ENCODE measurements around the gene NAP1L1.
"Not testable (repeated sequence)": the region's sequence is repeated elsewhere in the genome, so short reads cannot be mapped to it uniquely, and the experiment has no call there.

The NAP1L1 gene

DNA sequence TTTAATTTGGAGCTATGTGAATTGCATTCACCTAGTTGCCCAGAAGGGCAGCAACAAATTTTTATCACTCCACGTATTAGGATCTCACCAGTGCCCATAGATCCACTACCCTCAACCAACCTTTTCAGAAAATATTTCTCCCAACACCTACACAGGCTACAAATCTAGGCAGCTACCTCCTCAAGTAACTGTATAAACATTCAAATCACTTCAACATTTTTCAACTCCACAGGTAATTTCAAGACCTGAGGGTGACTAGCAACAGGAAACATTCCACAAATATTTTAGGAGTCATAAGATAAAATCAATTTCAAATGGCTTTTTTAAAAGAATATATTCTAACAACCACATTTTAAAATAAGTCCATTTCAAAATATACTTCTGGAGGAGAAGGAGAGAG lies 65.8 kb downstream of the NAP1L1 start:
- no peak for DNase-seq

- no peak for DNase-seq
Observed at GRCh38 chr12:76018111-76018510, 66.4 kb downstream of the NAP1L1 start.

DNA sequence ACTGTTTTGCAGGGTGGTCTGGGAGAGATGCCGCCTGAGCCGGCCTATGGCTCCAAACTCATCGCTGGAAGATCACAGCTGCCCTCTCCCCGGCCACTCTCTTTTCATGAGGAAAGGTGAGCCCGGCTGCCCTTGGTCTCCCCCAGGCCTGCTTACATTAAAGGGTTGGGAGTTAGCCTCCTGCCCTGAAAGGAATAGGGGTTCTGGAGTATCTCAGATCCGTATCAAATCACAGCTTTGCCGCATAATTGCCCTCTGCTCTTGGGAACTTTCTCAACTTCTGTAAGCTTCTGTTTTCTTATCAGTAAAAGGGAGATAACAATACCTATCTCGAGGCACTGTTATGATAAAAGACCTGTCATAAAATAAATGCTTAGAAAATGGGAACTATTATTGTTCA lies 70.5 kb downstream of the NAP1L1 start:
- no peak for DNase-seq

- no peak for DNase-seq
Observed at GRCh38 chr12:76013603-76014002, 70.9 kb downstream of the NAP1L1 start.

- no peak for DNase-seq
Observed at GRCh38 chr12:76012644-76013043, 71.8 kb downstream of the NAP1L1 start.

DNA sequence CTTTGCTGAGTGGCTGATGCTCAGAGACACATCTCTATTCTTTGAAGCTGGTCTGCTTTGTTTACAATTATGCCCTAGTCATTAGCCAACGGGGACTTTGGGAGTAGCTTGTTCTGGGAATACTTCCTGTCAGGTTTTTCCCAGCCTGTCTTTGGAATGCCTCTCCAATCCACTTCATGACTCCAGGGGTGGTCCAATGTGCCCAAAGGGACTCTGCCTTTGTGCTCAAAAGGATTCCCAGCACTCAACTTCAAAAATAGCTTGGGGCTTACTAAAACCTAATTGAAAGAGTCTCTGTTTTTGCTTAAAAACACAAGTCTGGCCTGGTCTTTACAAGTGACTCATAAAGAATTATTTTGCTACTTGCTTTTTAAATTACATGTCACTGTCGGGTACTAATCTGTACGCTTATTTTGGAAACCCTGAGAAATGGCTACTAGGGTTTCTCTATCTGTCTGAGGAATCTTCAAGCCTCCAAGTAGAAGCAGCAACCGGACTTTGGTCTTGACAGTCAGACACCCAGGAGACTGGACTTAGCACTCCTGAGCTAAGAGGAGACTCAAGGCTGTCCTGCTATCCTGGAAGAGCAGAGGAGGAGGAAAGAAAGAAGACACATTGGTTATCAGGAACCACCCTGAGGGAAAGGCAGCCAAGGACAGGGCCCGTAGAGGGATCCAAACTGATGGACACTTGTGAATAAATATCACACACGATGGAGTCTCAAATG lies 73.6 kb downstream of the NAP1L1 start:
- no peak for DNase-seq

- DNase-seq, result no peak
Observed at GRCh38 chr12:76008428-76008827, 76.1 kb downstream of the NAP1L1 start.

DNA sequence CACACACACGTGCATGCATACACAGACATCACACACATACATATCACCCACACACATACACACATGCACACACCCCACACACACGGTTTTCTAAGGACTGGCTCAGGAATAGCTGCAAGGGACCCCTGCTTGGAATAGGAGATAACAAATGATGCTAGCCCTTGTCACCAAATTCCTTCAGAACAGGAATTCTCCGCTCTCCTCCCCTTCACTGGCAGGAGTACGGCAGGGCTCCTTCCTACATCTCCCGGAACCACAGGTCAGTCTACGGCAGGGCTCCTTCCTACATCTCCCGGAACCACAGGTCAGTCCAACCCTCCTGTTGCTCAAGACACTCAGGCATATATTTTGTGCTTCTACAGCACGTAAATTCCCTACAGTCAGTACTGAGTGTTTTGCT lies 76.8 kb downstream of the NAP1L1 start:
- no peak for DNase-seq

DNA sequence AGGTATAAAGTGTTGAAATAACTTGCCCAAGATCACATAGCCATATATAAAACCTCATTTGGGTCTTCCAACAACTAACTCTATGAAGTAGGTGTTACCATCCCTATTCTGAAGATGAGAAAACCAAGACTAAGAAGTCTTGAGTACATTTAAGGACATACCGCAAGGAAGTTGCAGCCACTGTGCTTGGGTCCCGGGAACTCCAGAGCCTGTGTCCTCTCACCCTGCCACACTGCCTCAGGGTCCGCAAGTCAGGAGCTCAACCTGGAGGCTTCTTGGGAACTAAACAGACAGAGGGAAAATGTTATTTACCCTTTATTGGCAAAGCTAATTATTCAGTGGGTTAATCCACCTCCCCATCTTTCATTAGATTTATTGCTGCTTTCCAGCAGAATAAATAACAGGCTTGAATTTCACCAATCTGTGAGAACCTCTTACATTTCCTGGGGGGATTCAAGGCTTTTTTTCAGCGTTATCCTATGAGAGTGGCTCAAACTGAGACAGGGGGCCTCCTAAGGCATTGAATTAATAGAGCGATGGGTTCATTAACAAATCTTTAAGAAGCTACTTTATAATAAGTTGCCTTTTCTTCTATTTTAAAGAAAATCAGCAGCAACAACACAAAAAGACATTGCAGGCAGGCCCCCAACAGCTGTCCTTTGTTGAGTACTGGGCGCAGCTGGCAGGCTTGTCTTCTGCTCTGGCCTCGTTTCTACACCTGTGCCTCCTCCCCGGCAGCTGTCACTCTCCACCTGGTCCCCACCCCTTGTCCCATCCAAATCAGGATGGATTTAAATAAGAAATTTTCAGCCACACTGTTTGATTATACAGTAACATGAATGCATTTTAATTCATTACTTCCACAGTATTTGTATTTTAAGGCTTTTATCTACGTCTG lies 78.2 kb downstream of the NAP1L1 start:
- DNase-seq, result no peak

- no peak for DNase-seq
Observed at GRCh38 chr12:76003355-76003638, 81.2 kb downstream of the NAP1L1 start.

GRCh38 chr12:76002598-76003354 lies 81.7 kb downstream of the NAP1L1 start:
- DNase-seq, result no peak

DNA sequence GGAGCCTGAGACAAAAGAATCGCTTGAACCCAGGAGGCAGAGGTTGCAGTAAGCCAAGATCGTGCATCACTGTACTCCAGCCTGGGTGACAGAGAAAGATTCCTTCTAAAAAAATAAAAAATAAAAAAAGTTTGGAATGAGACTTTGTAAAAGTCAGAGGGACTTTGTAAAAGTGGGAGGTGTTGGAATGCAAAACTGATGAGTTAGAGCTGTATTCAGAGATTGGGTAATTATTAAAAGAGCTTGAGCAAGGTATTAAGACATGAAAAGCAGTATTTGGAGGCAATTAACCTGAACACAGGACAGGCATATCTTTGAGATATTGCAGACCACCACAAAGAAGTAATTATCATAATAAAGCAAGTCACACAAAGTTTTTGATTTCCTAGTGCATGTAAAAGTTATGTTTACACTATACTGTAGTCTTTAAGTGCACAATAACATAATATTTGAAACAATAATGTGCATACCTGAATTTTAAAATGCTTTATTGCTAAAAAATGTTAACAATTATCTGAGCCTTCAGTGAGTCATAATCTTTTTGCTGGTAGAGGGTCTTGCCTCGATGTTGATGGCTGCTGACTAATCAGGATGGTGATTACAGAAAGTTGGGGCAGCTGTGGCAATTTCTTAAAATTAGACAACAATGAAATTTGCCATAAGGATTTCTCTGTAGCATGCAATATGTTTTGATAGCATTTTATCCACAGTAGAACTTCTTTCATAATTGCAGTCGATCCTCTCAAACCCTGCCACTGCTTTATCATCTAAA lies 86.0 kb downstream of the NAP1L1 start:
- no peak for DNase-seq

GRCh38 chr12:75997658-75998057 lies 86.8 kb downstream of the NAP1L1 start:
- DNase-seq, result no peak

GRCh38 chr12:75996861-75997447 lies 87.5 kb downstream of the NAP1L1 start:
- DNase-seq, result no peak

DNA sequence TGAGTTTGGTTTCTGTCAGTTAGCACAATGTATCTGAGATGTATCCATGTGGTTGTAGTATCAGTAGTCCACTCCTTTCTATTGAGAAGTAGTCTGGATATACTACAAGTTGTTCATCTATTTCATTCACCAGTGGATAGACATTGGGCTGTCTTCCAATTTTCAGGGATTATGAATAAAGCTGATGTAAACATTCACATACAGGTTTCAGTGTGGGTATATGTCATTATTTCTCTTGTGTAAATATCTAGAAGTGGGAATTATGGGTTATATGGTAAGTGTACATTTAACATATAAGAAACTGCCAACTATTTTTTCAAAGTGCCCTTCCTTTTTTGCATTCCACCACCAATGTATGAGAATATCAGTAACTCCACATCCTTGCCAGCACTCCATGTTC lies 88.8 kb downstream of the NAP1L1 start:
- no peak for DNase-seq

- DNase-seq, result no peak
Observed at GRCh38 chr12:75994069-75994740, 90.3 kb downstream of the NAP1L1 start.

DNA sequence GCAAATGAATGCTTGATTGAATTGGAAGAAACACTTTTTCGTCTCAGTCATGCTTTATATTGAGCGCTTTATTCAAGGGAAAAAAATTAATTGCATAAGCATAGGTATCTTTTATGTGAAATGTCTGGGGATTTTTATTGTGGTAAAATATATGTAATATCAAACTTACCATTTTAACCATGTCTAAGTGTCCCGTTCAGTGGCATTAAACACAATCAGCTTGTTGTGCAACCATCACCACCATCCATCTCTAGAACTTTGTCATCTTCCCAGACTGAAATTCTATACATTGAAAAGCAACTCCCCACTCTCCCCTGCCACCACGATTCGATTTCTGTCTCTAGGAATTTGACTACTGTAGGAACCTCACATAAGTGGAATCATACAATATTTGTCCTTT lies 92.7 kb downstream of the NAP1L1 start:
- no peak for DNase-seq

DNA sequence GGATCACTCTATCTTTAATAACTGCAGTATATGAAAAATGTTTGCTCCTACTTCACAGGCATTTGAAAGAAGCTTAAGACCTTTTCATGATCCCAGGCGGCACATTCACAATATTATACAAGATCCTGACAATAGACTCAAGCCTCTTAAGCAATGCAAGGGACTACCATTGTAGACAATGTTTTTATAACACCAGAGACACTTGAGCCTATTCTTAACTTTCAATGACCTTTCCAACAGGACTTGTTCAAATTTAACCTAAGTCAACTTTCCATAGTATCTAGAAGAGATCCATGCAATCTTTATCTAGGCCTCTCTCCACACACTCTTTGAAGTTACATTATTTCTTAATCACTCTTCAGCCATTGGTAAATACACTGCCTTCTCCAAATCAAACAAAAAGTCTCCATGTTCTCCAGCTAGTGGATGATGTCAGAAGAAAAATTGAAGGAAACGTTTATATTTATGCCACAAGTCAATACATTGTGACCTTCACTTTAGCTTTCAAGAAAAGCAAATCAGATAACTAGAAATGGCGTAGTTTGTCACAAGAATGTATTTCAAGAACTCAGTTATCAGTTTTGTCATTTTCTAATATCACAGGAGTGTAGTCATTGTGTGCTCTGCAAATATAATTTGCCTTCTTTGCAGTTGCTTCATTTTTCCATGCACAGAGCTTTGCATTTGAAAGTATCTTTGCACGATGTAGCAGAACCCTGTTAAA lies 94.1 kb downstream of the NAP1L1 start:
- DNase-seq, result no peak

DNA sequence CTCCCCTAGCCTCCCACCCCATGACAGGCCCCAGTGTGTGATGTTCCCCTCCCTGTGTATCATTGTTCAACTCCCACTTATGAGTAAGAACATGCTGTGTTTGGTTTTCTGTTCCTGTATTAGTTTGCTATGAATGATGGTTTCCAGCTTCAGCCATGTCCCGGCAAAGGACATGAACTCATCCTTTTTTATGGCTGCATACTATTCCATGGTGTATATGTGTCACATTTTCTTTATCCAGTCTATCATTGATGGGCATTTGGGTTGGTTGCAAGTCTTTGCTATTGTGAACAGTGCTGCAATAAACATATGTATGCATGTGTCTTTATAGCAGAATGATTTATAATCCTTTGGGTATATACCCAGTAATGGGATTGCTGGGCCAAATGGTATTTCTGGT lies 96.8 kb downstream of the NAP1L1 start:
- DNase-seq, result not testable (repeated sequence)

Measured in CD4-positive, alpha-beta T cell treated with Interleukin-17A for 1 hour (primary cell).